Amniotic stem cell (primary cell): ENCODE results near the gene ZBED5.

Experiments used
- DNase-seq: peaks from one replicate; lab custom pipeline; 2025; lab: John Stamatoyannopoulos, UW

The ZBED5 gene

DNA sequence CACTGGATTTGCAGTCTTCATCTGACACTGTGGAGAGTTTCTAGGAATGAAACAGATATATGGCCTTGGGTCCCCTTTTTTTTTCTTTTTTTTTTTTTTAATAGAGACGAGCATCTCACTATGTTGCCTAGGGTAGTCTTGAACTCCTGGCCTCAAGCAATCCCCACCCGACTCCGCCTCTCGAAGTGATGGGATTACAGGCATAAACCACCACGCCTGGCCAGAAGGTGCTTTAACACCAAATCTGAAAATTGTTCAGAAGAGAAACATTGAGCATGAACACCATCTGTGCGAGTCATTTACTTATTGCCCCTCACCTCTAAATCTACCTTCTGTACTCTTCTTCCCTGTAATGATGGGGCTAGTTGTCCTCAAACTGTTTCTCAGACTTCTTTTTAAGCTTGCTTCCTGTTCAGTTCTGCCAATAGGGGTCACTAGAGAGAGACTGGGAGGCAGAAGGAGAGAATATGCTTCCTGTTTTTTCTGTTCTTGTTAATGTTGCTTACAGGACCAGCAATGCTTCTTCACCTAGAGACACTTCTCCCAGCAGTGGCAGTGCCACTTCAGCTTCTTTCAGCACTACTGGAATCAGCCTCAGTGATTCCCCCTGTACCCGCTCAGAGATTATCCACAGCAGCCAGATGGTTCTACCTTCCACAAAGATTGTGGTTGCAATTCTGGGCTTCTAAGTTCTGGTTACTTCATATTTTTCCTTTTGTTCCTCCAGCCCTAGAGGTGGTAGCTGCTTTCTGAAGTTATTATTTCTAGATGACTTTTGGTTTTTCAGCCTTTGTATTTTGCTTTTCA is 20.8 kb upstream of the ZBED5 start:
- DNase-seq = peak; percentile 30

DNA sequence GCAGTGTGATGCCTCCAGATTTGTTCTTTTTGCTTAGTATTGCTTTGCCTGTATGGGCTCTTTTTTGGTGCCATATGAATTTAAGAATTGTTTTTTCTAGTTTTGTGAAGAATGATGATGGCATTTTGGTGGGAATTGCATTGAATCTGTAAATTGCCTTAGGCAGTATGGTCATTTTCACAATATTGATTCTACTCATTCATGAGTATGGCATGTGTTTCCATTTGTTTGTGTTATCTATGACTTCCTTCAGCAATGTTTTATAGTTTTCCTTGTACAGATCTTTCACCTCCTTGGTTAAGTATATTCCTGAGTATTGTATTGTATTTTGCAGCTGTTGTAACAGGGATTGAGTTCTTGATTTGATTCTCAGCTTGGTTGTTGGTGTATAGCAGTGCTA is 18.3 kb upstream of the ZBED5 start:
- DNase-seq = peak; percentile 31

DNA sequence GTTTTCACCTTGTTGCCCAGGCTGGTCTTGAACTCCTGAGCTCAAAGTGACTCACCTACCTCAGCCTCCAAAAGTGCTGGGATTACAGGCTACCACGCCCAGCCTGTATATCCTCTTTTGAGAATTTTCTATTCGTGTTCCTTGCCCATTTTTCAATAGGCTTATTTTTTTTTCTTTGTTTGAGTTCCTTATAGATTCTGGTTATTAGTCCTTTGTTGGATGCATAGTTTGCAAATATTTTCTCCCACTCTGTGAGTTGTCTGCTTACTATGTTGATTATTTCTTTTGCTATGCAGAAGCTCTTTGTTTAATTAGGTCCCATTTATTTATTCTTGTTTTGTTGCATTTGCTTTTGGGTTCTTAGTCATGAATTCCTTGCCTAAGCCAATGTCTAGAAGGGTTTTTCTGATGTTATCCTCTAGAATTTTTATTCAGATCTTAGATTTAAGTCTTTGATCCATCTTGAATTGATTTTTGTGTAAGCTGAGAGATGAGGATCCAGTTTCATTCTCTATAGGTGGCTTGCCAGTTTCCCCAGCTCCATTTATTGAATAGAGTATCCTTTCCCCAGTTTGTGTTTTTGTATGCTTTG is 17.7 kb upstream of the ZBED5 start:
- DNase-seq = no peak

DNA sequence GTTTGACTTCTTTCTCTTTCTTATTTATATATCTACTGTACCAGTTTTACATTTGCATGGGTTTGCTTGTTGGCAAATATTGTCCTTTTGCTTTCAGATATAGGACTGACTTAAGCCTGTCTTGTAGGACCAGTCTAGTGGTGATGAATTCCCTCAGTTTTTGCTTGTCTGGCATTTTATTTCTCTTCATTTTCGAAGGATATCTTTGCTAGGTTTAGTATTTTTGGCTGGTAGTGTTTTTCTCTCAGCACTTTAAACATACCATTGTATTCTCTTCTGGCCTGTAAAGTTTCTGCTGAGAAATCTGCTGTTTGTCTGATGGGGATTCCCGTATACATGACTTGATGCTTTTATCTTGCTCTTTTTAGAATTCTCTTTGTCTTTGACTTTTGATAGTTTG is 14.2 kb upstream of the ZBED5 start:
- DNase-seq = no peak

- no peak for DNase-seq
Observed at GRCh38 chr11:10868352-10868751, 10.5 kb upstream of the ZBED5 start.

DNA sequence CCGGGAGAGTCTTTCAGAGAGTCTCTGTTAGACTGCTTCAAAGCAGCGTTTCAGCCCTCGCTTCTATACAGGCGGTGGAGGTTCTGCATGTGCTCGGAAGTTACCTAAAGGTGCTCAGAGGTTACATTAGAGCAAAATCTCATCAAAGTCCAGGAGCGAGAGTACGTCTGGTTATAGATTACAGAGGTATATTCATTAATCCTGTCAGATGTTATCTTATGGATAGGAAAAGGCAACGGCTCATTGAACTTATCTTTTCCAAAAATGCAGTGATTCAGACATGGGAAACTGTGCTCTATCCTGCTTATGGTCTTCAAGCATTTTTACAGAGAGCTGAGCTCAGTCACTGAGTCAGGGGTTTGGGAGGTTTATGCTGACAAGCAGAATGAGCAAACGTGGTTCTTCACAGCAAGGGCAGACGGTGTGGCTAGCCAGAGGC is 9.1 kb upstream of the ZBED5 start:
- DNase-seq = peak; percentile 54

- no peak for DNase-seq
Observed at GRCh38 chr11:10865837-10866270, 8.0 kb upstream of the ZBED5 start.

- DNase-seq = no peak
Observed at GRCh38 chr11:10864688-10865087, 6.8 kb upstream of the ZBED5 start.

- DNase-seq = no peak
Observed at GRCh38 chr11:10862446-10862845, 4.6 kb upstream of the ZBED5 start.

- no peak for DNase-seq
Observed at GRCh38 chr11:10861799-10862198, 3.9 kb upstream of the ZBED5 start.

- no peak for DNase-seq
Observed at GRCh38 chr11:10861047-10861446, 3.2 kb upstream of the ZBED5 start.

DNA sequence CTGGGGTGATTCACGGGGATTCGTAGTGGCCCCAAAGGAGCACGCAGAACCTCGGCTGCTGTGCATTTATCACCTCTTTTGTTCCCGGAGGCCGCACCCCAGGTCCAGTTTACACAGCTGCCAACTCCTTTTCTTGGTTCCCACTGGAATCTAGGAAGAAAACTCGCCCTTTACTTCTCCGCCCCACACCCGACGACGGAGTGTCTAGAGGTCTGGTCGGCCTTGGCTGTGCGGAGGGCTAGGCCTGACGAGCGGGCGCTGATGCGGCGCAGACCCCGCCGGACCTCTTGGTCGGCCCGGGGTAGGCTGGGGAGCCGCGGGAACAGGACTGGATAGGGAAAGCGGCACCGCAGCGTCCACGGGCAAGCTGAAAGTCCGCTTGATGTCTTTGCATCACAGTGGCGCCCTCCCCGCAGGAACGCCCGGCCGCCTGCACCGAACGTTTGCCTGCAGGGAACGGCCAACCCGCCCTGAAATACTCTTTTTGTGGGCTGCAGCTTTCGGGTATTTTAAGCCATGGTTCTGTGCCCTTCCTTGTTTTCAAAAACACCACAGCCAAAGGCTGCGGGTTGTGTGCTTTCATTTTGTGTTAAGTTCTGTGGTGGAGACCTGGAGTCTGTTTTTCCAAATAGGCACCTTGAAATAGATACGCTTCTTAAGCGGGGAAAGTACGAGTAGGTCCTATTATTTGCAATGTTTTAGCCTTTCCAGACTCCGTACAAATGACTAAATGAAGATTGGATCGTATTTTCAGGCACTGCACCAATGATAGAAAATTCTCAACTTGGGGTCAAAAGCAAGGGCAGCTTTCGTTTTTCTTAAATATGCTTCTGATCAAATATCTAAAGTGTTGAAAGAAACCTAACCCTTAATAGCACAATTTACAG is 829 bp upstream of the ZBED5 start:
- peak; percentile 78 for DNase-seq

- no peak for DNase-seq
Observed at GRCh38 chr11:10857459-10857708, 469 bp downstream of the ZBED5 start.

GRCh38 chr11:10856689-10857458 is 979 bp downstream of the ZBED5 start:
- DNase-seq = no peak

- no peak for DNase-seq
Observed at GRCh38 chr11:10855295-10855694, 2.6 kb downstream of the ZBED5 start.

- DNase-seq = no peak
Observed at GRCh38 chr11:10847960-10848860, 9.6 kb downstream of the ZBED5 start.

GRCh38 chr11:10846660-10847059 is 11.2 kb downstream of the ZBED5 start:
- no peak for DNase-seq

DNA sequence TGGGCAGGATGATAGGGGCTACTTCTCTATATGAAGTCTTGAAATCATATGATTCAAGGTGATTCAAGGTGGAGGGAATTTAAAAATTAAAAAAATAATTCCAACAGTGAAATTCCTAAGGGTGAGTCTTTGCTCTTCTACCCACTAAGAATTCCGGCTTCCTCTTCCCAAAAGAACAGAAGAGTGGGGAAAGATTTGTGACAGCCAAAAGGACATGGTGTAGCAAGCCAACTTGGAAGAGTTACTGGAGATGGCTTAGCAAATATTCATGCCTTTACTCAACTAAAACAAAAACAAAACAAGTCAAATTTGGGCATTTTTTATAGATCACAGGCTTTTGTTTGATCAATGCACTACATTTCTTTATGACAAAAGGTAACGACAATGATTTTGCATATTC is 12.3 kb downstream of the ZBED5 start:
- DNase-seq = no peak

GRCh38 chr11:10844796-10845195 is 13.1 kb downstream of the ZBED5 start:
- no peak for DNase-seq

DNA sequence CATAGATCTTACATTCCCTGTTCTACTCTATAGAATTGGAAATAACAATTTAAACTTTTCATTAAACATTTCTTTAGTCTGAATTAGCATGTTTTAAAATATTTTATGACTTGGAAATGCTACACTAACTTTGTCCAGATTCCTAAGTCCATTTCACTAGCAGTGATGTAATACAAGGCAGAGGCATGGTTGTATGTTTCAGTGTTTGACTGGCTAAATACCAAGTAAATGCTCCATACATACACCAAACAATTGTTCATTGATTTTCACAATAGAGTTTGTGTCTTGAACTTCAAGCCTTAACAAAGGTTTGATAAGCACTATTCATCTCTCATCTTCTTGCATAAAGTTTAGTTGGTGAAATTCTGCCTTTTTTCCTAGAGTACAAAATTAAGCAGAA is 13.5 kb downstream of the ZBED5 start:
- no peak for DNase-seq

DNA sequence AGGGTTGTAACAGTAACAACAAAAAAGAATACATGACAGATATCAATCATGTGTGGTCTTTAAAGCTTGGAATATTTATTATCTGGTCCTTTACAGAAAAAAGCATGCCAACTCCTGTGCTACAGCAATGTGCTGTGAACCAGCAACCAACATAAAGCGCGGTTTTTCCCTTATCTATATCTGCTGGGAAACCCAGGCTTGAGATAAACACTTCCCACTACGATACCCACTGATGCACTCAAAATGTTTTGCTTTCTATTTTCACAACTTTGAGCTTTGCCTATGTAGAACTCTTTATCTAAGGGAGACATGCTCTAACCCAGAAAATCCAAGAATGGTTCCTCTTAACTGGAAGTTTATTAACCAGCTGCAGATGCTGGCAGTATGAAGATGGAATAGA is 19.0 kb downstream of the ZBED5 start:
- DNase-seq = no peak
